ENCODE measurements around the gene CNTNAP2.

Gene CNTNAP2

GRCh38 chr7:148242294-148242821 is 2125.8 kb downstream of the CNTNAP2 start (continued):
- TF ChIP-seq TSHZ1 (tag by site-specific recombination; IDR thresholded peaks at IDR 0.05; ENCODE audit: borderline replicate concordance) = 0 out of 2 replicates have a peak, but pooled peaks have one; percentile 7
- no peak for TF ChIP-seq ZNF521 (tag by site-specific recombination; IDR thresholded peaks at IDR 0.05)
- TF ChIP-seq ZNF785 (tag by site-specific recombination; IDR thresholded peaks at IDR 0.05) = no peak
- TF ChIP-seq ZNF596 (tag by site-specific recombination; IDR thresholded peaks at IDR 0.05) = no peak
- TF ChIP-seq KLF7 (tag by site-specific recombination; IDR thresholded peaks at IDR 0.05; ENCODE audit: borderline replicate concordance) = no peak
- no peak for TF ChIP-seq PRDM4 (tag by site-specific recombination; IDR thresholded peaks at IDR 0.05)
- no peak for TF ChIP-seq ZNF837 (tag by site-specific recombination; IDR thresholded peaks at IDR 0.05)
- TF ChIP-seq HOXC10 (CRISPR knock-in tag; IDR thresholded peaks at IDR 0.05) = no peak
- TF ChIP-seq KLF9 (tag by site-specific recombination; IDR thresholded peaks at IDR 0.05; ENCODE audit: low read depth) = no peak
- no peak for TF ChIP-seq ZNF138 (tag by site-specific recombination; IDR thresholded peaks at IDR 0.05; ENCODE audit: borderline replicate concordance)
- peak; percentile 18; the same call in 1 of the 2 replicates for TF ChIP-seq KLF17 (tag by site-specific recombination; IDR thresholded peaks at IDR 0.05)
- no peak for TF ChIP-seq PRDM2 (tag by site-specific recombination; IDR thresholded peaks at IDR 0.05; ENCODE audit: borderline replicate concordance)
- TF ChIP-seq RBAK (tag by site-specific recombination; IDR thresholded peaks at IDR 0.05) = no peak
- TF ChIP-seq ZNF610 (tag by site-specific recombination; IDR thresholded peaks at IDR 0.05; ENCODE audit: borderline replicate concordance) = no peak
